ENCODE results near the gene CLCN3.
"Not testable (repeated sequence)": the region's sequence is repeated elsewhere in the genome, so short reads cannot be mapped to it uniquely, and the experiment has no call there.

The CLCN3 gene

GRCh38 chr4:169619958-169620879 lies at the start of gene CLCN3:
TSS of gene CLCN3 (plus strand) at chr4:169620578. CDS start at chr4:169635929, 15,351 bp downstream.
- in situ Hi-C loops (cut with HindIII; ENCODE audit: low sequenced_read_pairs): no loop called here

DNA sequence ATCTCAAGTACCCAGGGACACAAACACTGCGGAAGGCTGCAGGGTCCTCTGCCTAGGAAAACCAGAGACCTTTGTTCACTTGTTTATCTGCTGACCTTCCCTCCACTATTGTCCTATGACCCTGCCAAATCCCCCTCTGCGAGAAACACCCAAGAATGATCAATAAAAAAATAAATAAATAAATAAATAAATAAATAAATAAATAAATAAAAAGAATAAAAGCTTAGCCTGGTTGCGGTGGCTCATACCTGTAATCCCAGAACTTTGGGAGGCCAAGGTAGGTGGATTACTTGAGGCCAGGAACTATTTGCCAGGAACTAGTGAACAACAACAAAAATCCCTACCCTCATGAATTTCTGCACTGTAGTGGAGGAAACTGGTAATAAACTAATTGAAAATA lies 49.4 kb upstream of the CLCN3 start:
- in situ Hi-C loops (cut with HindIII; ENCODE audit: low sequenced_read_pairs): not testable (repeated sequence)

DNA sequence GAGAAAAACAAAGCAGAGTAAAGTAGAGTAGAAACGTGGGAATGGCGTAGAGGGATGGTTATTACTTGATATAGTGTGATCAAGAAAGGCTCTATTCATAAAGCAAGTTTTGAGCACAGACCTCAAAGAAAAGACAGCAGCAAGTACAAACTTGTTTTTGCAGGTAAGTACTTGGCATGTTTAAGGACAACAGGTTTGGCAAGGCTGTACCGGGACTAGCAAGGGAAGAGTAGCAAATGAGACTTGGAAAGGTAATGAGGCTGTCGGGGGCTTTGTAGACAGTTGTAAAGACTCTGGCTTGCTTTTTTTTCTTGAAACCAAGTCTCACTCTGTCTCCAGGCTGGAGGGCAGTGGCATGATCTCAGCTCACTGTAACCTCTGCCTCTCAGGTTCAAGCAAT lies 48.9 kb upstream of the CLCN3 start:
- in situ Hi-C loops (cut with HindIII; ENCODE audit: low sequenced_read_pairs): no loop called here

- in situ Hi-C loops (cut with HindIII; ENCODE audit: low sequenced_read_pairs): no loop called here
Measured at GRCh38 chr4:169573889-169574288, 46.5 kb upstream of the CLCN3 start.

- in situ Hi-C loops (cut with HindIII; ENCODE audit: low sequenced_read_pairs): no loop called here
Measured at GRCh38 chr4:169582203-169582602, 38.2 kb upstream of the CLCN3 start.

GRCh38 chr4:169582706-169583105 lies 37.7 kb upstream of the CLCN3 start:
- in situ Hi-C loops (cut with HindIII; ENCODE audit: low sequenced_read_pairs): no loop called here

DNA sequence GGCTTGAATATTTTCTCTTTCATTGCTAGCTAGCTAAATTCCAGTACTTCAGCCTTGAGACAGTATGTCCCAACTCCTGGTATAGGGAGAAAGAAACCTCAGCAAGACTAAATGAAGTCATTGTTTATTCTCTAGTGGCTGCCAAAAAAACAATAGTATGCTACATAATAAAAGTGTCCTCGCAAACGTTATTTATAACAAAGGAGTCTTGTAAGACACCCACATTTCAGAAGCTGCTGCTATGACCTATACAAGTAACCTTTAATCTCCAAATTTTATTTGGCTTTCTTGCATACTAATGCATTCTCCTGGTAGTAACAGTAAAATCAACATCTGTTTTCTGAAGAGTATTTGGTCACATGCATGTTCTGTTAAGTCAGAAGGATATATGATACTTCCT lies 36.8 kb upstream of the CLCN3 start:
- in situ Hi-C loops (cut with HindIII; ENCODE audit: low sequenced_read_pairs): no loop called here

DNA sequence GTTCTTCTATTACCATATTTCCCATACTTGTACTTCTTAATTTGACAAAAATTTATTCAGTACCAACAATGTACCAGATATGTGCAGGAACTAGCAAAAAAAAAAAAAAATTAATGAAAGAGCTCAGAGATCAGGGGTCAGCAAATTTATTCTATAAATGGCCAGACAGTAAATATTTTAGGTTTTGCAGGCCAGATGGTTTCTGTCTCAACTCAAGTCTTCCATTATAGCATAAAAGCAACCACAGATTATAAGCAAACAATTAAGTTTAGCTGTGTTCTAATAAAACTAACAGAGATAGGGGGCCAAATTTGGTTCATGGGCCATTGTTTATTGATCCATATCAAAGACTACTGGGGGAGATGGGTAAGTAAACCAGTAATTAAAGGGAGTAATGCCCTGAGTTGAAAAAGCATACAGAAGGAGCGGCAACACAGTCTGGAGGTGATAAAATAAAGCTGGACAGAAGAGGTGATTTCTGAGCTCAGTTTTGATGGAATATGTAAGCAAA lies 27.3 kb upstream of the CLCN3 start:
- in situ Hi-C loops (cut with HindIII; ENCODE audit: low sequenced_read_pairs): no loop called here

- in situ Hi-C loops (cut with HindIII; ENCODE audit: low sequenced_read_pairs): no loop called here
Measured at GRCh38 chr4:169594560-169595195, 25.7 kb upstream of the CLCN3 start.

DNA sequence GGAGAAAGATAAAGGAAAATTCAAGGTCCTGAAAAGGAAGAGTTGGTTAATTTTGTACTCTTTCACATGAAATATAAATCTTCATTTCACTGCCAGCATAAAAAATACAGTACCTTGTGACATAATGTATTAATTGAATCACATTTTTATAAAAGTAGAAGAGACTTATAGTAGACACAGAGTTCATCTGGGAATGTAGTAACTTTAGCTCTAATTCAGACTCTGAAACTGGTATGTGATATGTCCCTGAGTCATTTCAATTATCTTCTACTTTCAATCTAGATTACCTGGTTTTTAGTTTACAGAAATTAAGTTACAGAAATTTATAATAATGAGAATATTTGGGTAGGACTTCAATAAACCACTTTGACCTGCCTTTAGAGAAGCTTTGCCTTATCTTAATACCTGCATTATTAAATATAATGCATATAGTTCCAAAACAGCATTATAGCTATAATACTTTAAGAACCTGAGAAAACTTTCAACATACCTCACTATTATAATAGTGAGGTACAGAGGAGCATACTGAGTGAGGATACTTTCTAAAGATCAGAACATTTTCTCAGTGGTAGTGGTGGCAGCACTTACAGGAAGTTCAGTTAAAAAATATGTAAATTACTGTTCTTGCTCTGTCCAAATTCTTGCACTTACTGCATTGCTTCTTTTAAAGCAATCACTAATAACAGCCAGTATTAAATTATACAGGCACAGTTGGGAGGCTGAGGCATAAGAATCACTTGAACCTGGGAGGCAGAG lies 19.2 kb upstream of the CLCN3 start:
- in situ Hi-C loops (cut with HindIII; ENCODE audit: low sequenced_read_pairs): no loop called here

DNA sequence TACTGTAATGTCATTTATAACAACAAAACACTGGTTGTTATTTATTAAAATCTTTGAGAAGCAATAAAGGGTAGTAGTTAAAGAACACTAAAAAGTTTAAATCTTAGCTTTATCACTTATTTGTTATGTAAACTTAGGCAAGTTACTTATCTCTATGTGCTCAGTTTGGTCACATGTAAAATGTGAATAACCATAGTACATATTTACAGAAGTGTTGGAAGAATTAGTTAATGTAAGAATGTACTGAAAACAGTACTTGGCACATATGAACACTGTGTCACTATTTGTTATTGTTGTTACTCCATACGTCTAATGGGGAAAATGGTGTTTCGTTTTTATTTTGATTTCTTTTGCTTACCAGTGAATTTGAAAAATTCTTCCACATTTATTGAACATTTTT lies 17.1 kb upstream of the CLCN3 start:
- in situ Hi-C loops (cut with HindIII; ENCODE audit: low sequenced_read_pairs): no loop called here

- in situ Hi-C loops (cut with HindIII; ENCODE audit: low sequenced_read_pairs): no loop called here
Measured at GRCh38 chr4:169604131-169604900, 16.1 kb upstream of the CLCN3 start.

GRCh38 chr4:169604903-169605331 lies 15.5 kb upstream of the CLCN3 start:
- in situ Hi-C loops (cut with HindIII; ENCODE audit: low sequenced_read_pairs): no loop called here

DNA sequence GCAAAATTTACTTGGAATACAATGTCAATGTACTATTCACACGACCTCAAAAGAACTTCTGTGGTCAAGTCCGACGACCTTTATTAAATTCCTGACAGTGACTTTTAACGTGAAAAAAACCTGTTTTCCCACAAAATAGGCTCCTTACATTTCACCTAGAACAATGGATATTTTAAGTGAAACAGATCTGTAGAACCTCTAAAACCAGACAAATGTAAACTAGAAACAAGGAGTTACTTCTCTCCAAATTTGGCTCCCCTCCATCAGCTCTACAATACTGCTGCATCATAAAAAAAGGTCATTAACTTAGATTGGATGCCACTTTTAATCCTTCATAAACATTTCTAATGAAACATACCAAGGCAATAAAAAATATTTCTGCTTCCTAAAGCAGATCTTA lies 9.2 kb upstream of the CLCN3 start:
- in situ Hi-C loops (cut with HindIII; ENCODE audit: low sequenced_read_pairs): no loop called here

DNA sequence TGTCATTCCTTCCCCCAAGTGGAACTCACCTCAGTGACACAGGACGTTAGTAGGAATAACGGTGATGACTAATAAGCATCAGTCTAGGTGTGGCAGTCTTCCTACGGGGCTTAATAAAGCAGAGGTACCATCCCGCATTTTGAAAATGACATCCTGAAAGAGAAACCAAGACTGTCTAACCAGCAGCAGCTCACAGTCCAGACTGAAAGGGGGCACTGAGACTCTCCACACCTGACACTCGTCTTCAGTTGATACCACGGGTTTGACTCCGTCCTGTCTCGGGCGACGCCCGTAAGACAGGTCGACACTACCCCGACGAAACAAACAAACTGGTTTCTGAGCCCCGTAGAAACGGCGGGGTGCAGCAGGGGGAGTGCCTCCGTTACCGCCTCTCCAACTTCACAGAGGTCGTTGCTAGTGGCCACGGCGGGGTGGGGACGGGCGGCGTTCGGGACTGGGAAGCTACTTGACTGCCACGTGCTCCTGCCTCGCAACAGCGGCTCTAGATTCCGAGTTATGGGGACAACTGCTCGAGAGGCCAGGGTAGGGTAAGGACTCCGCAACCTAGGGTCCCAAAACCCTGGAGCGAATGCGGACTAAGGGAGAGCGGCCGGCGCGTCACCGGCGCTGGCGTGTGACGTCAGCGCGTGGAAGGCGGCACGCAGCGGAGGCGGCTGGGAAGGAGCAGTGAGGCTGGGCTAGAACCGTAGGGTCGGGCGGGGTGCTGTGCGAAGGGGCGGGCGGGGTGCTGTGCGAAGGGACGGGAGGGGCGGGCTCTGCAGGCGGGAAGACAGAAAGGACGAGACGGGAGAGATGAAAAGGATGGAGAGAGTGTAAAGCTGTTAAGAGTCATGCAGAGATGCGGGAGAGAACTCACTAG lies 8.1 kb upstream of the CLCN3 start, which contains the start of gene NEK1:
Gene NEK1 (minus strand): TSS at position 593 of the 880 bp plus-strand sequence. CDS start 9,953 bp downstream, outside the sequence.
- in situ Hi-C loops (cut with HindIII; ENCODE audit: low sequenced_read_pairs): no loop called here

DNA sequence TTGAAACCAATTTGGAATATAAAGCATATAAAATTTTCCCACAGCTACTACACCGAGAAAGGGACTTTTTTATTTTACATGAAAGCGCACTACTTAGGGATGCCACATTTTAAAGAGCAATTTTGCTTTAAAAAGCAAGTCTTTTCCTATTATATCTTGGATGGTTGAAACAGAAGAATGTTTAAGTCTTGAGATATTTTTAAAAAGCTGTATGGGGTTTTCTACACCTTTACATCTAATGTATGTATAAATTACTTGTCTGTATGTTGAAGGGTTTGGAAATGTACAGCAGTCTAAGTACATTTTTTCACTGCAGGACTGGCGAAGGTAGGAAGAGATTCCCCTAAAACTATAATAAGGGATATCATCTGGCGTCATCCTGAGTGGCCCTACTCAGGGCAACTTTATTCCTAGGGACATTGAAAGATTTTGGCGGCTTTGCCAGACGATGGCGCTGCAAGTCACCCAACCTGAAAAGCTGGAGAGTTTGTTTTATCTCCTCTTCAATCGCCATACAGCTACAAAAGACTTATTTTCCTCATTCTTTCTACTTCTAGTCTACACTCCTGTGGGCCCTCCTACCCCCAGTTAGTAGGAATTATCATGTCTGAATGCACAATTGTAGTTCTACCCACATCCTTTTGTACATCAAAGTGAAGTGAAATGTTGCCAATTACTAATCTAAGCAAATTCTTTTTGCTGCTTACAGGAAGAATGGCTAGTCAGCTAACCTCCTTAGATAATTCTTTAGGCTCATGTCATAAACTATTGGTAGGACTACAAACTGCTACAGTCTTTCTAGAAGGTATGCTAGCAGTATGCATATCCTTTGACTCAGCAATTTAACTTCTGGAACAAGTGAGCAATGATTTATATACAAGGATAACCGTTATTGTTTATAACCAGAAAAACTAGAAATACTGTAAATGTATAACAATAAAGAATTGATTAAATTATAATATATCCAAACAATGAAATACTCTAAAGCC lies 7.2 kb upstream of the CLCN3 start:
- in situ Hi-C loops (cut with HindIII; ENCODE audit: low sequenced_read_pairs): no loop called here

GRCh38 chr4:169615467-169616106 lies 4.8 kb upstream of the CLCN3 start:
- in situ Hi-C loops (cut with HindIII; ENCODE audit: low sequenced_read_pairs): no loop called here

DNA sequence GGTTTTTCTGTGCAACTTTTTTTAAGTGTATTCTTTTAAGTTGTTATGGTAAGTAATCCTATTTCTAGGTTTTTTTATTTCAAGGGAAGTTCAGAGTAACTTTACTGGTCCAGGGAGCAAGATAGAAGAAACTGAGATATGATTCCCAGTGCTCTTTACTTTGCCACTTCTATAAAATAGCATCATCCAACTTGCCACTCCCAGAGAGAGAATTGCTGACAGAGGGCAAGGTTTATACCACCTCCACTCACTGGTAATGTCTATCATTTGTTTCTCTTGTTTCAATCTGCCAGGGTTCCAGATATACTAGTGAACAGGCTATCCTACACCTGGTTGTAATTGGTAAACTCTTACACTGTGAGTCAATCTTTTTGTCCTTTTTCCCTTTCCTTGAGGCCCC lies 3.5 kb upstream of the CLCN3 start:
- in situ Hi-C loops (cut with HindIII; ENCODE audit: low sequenced_read_pairs): no loop called here

Measured in endothelial cell of hepatic sinusoid (primary cell).